Keratinocyte (primary cell): ENCODE results near the gene ADGRB3.

ENCODE experiments used
- CTCF ChIP-seq, 3 experiments: IDR thresholded peaks in 1 of 3; conservative IDR thresholded peaks in 1 of 3; optimal IDR thresholded peaks in 1 of 3; 2 replicates in 2 of 3; 3 replicates in 1 of 3; pipeline versions ENCODE3 to v1.5.1; 2011; ENCODE audit warnings: low read length in 3 of 3, mild to moderate bottlenecking in 3 of 3, moderate library complexity in 2 of 3, control low read depth in 1 of 3, inconsistent platforms in 1 of 3; ENCODE audit not compliant: insufficient read depth in 2 of 3; ENCODE audit errors: extremely low read depth in 1 of 3
- EZH2 ChIP-seq: IDR thresholded peaks from one replicate; pipeline ENCODE4 v1.6.1; 2012; ENCODE audit warnings: inconsistent platforms, mild to moderate bottlenecking, low read length, moderate library complexity

DNA sequence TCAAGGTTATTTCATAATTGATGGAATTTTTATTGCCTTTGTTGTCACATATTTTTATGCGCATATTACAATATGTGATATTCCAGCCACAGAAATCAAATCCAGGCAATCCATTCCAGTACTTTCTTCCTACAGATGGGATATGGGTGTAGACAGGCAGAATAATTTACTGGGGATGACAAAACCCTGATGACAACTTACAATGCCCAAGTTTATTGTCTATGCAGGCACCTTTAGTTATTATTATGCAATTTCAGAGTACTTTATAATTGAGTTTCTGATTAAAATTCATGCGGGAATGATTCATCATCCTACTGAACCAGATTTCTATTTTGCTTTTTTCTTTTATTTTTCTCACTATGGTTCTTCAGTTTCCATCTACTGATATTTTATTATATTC lies 803.0 kb downstream of the ADGRB3 start:
- no peak for TF ChIP-seq CTCF (optimal IDR thresholded peaks at IDR 0.05 in 1 of 3, IDR thresholded peaks at IDR 0.05 in 1 of 3, conservative IDR thresholded peaks at IDR 0.05 in 1 of 3; ENCODE audit: extremely low read depth in 1 of 3, insufficient read depth in 2 of 3, low read length in 3 of 3)
- TF ChIP-seq EZH2: no peak
